NCI-H1417 treated with DMSO at 0.1 percent for 48 hours (cell line): ENCODE results near the gene ZDHHC7.

Experiments used
- DNase-seq: peaks from one replicate; lab custom pipeline; 2025; lab: John Stamatoyannopoulos, UW

The ZDHHC7 gene

DNA sequence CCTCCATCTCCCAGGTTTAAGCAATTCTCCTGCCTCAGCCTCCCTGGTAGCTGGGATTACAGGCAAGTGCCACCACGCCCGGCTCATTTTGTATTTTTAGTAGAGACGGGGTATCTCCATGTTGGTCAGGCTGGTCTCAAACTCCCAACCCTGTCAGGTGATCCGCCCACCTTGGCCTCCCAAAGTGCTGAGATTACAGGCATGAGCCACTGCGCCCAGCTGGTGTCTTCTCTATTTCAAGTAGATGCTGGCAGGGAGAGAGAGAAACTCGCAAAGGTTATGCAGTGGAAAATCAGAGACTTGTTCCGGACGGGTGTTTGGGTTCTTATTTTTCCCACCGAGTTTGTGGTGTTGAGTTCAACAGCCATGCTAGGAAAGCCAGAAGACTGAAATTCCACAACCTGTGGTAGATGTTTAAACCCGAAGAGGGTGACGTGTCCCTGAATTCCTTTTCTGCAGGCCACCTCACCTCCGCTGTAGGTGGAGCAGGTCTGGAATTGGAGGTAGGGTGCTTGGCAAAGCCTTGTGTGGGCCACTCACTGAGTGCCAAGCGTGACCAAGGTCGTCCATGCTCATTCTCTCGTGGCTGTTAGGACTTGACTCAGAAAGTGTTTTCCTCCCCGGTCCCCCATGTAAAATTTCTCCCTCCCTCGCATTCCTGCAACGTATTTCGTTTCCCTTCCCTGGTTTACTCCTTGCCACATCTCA lies 7.3 kb upstream of the ZDHHC7 start:
- DNase-seq, result no peak

DNA sequence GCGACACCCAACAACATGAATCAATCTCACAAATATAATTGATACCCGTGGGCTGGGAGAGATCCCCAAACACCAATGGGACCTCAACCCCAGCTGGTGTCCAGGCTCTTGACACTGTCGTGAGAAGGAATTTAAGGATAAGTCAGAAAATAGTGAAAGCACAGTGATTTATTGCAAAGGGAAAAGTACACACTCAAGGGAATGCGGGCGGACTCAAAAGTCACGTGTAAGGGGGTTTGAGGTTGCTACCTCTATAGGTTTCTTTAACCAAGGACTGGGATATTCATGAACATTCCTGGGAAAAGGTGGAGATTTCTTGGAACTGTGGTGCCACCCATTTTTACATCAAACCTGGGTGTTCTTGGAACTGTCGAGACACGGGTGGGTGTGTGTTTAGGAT lies 6.3 kb upstream of the ZDHHC7 start:
- no peak for DNase-seq

DNA sequence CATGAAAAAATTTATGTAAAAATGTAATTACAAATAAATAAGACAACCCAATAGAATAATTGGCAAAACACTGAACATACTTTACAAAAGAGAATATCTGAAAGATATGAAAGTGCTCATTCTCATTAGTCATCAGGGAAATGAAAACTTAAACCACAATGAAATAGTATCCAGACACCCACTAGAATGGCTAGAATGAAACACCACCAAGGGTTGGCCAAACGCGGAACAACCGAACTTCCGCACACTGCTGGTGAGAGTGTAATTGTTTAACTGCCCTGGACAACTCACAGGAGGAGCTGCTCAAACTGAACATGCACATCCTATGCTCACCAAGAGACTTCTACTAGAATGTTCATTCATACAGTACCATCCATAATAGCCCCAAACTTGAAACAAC lies 5.8 kb upstream of the ZDHHC7 start:
- DNase-seq, result no peak

DNA sequence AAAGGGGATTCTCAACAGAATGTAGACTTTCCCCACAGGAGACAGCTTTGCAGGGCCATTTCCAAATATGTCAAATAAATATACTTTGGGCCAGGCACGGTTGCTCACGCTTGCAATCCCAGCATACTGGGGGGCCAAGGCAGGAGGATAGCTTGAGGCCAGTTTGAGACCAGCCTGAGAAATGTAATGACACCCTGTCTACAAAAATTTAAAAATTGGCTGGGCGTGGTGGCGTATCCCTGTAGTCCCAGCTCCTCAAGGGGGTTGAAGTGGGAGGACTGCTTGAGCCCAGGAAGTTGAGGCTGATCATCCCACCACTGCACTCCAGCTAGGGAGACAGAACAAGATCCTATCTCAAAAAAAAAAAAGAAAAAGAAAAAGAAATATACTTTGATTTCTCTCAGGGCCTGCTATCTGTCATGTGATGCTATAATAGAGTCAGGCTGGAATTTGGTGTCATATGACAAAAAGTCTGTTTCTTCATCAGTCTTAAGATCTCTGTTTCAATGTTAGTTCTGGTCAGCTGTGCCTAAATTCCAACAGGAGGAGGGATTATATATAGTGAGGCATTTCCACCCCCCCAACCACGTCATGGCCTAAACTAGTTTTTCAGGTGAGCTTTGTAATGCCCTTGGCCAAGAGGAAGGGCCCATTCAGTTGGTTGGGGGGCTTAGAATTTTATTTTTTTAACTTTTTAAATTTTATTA lies 4.3 kb upstream of the ZDHHC7 start:
- no peak for DNase-seq

DNA sequence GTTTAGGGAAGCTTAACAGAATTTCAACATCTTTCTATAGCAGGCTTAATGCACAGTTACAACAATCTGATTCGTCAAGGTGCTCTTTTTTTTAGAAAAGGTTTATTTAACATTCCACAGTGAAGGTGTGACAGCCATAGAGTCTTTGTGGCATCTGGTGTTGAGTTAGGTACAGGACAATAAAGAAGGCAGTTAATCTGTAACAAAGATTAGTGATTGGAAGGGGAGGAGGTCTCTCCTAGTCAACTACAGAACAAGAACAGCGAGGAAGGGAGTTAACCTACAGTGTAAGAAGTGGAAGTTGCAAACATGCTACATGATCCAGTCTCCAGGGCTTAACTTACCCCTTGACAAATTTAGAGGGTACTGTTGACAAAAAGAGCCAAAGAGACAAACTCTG lies 3.0 kb upstream of the ZDHHC7 start:
- no peak for DNase-seq

DNA sequence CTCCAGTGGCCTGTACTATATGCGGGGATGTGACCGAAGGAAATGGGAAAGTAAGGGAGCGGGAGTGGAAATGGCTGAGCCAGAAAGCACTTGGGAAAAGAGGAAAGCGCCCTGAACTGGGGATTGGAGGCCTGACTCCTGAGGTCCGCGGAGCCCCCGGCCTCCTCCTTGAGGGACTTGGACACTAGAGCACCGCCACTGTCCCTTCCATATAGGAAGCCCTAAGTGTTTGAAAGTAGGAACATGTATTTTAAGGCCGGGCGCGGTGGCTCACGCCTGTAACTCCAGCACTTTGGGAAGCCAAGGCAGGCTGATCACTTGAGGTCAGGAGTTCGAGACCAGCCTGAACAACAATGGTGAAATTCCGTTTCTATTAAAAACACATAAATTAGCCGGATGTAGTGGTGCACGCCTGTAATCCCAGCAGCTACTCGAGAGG lies 530 bp upstream of the ZDHHC7 start:
- no peak for DNase-seq

DNA sequence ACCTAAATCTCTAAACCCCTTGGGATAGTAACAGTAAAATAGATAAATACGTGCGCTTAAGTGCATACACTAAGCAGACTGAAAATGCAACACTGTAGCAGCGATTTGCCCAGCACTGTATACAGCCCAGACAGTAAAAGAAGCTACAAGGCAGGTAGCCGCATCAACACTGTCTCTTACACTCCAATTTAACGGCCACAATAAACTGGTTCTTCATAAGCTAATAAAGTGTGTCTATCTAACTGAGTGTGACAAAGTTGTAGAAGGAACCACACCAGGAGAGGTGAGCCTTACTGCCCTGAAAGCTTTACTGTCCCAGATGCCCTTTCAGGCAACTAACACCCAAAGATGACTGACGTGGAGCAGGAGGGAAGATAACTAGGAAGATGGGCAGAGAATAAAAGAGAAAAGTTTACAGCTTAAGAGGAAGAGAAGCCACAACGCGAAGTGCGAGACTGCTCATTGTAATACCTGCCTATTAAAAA lies 847 bp downstream of the ZDHHC7 start:
- no peak for DNase-seq

DNA sequence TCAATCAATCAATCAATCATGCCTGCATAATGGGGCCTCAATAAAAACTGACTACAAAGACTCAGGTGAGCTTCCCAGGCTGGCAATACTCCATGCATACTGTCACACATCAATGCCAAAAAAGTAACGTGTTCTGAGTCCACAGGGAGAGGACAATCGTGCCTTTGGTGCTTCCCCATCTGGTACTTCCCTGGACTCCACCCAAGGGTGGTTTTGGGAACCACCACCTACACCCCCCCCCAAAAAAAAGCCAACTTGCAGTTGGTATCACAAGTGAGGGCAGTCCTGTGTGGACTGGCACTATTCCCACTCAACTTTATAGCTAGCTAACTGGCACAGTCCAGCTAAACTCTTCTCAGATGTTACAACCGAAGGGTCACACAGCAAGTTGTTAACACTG lies 3.1 kb downstream of the ZDHHC7 start:
- DNase-seq, result no peak

DNA sequence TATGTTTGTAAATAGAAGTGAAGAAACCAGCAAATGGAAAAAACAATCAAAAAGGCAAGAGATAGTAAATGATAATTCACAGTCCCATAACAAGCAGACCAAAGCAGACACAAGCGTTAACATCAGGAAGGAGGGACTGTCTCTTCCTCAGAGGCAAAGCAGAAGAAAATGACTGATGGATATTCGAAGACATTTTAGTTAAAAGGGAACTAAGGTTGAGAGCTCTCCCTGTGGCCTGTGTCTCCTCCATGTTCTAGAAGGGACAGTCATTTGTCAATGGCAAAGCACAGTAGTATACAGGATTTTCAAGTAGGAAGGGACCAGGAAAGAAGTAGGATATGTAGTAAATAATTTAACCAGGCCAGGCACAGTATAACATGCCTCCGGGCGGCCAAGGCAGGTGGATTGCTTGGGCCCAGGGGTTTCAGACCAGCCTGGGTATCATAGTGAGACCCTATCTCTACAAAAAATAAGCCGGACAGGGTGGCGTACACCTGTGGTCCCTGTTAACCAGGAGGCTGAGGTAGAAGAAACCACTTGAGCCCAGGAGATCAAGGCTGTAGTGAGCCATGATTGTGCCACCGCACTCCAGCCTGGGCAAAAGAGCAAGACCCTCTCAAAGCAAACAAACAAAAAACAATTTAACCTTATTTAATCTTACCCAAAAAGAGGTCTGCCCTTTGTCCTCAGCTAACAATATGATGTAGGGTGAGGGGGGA lies 3.7 kb downstream of the ZDHHC7 start:
- DNase-seq, result no peak

DNA sequence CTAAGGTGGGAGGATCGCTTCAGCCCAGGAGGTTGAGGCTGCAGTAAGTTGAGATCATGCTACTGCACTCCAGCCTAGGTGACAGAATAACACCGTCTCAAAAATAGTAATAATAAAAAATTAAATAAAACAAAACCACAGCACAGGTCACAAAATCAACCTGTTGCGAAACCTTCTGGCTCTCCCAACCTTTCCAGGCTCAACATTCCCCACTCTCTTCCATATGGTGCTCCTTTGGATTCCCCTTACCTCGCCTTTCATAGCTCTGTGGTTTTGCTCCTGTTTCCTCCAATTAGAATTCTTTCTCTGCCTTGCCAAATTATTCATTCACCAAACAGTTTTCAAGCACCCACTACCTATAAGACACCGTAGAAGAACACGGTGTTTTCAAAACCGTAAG lies 4.7 kb downstream of the ZDHHC7 start:
- no peak for DNase-seq

DNA sequence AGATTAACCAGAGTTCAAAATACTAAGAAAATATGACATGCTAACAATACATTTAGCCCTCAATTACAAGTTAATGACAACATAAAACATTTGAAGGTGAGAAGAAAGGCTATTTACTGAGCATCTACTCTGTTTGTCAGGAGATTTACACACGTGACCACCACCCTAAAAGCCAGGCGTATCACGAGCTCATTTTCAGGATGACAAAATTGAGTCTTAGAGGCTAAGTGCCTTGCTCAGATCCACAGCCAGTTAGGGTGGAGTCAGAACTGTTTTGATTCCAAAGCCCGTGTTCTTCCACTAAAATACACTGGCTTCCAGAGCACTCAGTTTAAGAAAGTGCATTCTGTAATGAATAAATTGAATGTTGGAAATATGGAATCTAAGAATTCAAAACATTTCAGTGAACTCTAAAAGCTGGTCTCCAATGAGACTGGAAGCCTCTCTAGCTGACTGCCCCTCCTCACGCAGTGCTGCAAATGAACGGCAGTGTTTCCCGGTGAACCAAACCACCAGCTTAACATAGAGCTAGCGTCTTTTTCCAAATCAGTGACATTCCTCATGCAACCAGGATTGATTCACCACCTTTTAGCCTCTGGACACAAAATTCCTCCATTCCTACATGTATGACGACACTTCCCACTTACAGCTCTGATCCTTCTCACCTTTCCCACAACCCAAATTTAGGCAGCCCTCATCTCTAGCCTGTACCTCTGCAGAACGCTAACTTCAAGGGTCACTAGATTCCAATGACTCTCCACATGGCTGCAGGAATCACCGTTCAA lies 5.9 kb downstream of the ZDHHC7 start:
- no peak for DNase-seq

DNA sequence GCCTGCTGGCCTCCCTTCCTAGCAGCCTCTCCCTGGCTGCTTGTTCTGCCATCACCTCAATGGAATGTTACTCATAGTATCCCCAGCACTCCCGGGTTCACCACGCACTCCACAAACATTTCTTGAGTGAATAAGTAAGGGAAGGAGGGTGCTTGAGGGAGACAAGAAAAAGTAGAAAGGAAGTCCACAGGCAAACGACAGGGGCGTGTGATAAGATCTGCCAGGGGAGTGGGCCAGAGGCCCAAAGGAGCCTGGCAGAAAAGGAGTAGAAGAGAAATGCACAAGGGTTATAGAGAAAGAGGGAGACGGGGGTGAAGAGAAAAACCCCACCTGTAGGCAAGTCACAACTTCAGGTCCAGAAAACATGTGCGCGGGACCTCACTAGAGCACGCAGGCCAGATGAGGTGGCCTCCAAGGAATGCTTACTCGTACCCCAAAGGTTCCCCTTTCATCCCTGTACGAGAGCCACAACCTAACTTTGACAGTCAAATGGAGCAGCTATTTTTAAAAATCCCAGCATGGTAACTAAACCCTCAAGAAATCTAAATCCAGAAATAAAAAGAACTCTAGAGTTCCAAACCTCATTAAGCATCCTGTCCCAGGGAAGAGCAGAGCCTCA lies 6.6 kb downstream of the ZDHHC7 start:
- DNase-seq, result no peak

DNA sequence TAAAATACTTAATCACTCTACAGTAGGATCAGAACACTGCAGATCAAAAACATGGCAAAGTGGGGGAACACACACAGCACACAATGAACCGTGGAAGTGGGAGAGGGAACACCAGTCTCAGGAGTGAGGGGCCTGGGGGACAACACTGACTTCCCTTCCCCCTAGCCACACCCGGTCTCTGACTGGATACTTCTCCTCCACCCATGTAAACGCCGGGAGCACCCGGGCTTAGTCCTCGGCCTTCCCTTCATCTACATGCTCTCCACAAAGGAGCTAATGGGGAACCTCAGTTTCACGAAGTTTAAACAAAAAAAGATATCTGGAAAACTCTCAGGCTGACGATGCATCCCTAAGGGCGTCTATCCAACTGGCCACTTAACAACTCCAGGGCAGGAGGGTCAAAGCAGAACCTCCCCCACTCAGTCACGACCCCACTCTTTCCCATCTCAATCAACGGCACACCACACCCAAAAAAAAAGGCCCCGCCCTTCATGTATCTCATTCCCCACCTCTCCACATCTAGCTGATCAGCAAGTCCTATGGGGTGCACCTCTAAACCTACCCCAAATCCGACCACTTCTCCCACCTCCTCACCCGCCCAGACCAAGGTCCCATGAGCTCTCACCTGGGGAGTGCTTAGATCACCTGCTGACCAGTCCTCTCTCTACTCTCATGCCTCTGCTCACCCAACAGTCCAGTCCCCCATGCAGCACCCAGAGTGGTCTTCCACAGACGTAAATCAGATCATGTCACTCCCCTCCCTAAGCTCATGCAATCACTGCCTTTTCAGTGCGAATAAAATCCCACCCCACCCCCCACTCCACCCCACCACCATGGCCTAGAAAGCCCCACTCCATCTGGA lies 7.4 kb downstream of the ZDHHC7 start:
- DNase-seq, result no peak

DNA sequence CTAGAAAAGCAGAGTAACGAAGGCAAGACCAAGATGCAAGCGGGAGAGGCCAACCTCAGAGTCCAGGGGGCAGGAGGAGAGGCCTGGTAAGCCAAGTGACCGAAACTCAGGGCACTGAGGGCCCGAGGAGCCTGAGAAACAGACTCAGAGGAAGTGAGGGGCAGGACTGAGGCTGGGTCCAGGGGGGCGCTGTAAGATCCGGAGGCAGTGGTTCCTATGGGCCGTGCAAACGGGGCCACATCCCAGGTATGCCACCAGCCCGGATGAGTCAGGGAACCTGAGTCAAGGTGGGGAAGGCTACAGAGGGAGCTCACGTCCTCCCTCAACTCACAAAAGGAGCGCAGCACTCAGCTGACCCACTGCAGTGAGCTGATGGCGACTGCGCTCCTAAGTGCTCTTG lies 8.3 kb downstream of the ZDHHC7 start:
- DNase-seq, result no peak

DNA sequence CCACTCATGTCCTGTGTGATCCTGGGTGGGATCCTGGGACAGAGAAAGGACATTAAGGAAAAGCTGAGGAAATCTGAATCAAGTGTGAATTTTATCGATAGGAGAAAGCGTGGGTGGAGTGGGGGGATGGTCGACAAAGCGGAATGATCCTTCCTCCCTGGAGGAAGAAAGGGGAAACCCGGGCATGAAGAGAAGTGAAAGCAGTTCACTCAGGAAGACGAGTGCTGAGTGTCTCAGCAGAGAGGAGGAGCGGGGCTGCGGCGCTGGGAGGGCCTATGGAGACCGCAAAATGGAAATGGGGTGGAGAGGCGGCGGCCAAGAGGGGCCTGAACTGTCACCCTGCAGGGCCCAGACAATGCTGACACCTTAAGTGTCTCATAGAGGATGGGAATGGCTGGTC lies 8.7 kb downstream of the ZDHHC7 start:
- no peak for DNase-seq

DNA sequence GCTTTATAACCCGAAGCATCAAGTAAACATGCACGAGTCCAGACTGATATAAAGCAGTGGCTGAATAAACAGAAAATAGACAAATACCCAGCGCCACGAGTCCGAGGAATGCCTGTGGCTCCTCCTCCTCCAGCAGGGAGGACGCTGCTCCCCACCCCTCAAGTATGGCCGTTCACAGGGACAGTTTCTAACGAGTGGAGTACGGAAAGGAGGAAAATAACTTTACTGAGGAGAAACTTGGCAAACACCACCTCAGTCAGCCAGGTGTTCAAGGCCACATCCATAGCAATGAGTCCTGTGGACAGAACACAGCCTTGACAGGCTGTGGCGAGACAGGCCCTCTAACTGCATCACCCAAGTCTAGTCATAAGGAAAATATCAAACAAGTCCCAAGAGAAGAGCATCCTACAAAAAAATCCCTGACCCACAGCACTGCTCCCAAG lies 9.2 kb downstream of the ZDHHC7 start:
- no peak for DNase-seq

DNA sequence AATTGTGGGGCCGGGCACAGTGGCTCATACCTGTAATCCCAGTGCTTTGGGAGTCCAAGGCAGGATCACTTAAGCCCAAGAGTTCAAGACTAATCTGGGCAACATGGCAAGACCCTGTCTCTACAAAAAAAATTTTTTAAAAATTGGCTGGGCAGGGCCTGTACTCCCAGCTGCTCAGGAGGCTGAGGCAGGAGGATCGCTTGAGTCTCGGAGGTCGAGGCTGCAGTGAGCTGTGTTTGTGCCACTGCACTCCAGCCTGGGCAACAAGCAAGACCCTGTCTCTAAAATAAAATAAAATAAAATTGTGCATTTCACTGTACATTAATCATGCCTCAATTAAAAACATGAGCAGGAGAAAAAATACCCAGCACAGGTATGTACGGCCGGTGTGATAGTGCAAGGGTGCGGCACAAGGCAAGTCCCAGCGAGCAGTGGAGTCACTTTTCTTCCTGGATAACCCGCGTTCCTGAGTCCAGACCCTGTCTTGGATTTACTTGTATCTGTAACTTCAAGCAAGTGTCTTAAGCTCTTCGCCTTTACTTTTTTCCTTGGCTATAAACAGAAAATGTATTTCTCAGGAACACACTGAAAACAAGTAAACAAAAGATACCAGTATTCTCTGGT lies 11.4 kb downstream of the ZDHHC7 start:
- DNase-seq, result no peak

DNA sequence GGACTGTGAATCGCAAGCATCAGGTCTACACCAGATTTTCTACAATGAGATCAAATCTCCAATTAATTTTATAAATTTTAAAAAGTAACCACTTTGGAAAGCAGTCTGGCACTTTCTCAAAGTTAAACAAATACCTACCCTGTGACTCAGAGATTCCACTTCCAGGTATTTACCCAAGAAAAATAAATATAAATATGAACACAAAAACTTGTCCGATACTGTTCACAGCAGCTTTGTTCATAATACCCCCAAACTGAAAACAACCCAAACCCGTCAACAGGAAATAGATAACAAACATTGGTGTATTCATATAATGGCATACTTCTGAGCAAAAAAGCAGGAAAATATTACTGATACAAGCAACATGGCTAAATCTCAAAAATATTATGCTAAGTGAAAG lies 12.1 kb downstream of the ZDHHC7 start:
- no peak for DNase-seq

DNA sequence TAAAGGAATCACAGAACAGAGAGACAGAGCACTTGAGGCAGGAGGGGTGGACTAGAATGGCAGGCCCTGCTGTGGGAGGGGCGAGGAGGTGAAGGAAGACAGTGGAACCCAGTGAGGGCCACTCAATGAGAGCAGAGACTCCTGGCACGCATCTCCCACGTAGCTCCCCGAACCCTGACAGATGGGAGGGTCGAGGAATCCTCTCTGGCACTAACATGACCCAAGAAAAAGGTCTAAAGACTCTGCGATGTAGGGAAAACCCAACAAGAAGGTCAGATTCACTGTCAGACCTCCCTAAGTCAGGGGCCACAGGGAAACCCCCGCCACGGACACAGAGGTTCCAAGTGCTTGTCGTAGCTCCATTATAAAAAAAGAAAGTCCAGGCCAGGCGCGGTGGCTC lies 15.0 kb downstream of the ZDHHC7 start:
- no peak for DNase-seq

DNA sequence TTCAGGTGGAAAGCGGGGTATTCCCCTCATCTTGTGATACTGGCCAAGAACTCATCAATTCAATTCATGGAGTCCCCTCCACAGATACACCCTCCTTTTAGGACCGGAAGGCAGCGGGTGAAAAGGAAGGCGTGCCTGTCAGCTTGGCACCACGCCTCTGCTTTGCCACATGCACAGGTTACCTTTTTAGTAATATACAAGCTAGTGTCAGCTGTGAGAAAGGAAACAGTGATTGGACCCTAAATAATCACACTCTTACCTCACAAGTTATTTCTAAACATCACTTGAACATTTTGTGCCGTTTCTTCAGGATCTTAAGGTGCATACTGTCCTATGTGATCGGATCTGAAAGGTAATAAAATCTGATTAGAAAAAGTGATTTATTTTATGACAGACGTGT lies 15.7 kb downstream of the ZDHHC7 start:
- DNase-seq, result no peak
